ENCODE measurements around the gene CWF19L2.
"Not testable (repeated sequence)": the region's sequence is repeated elsewhere in the genome, so short reads cannot be mapped to it uniquely, and the experiment has no call there.

The CWF19L2 gene

DNA sequence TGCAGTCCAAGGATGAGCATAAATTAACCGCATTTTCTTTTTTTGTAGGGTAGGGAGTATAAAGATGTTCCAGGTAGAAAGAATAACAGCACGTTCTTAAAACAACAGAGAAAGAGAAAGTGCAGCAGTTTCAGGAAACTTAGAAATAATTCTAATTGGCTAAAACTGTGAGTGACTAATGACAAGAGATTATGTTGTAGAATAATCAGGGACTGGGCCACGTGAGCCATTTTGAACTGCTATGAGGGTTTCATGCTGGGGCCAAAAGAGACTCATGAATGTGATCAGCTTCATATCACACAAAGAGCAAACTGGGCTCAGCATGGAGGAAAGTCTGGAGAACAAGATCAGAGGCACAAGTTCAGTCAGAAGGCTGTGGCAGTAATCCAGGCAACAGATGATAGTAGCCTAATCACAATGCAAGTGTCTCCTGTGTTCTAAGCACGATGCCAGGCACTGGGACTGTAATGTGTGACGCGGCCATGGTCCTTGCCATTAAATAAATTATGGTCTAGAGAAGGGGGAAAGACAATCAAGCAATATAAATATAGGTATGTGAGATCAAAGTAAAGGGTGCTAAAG is 17.9 kb downstream of the CWF19L2 start:
- no peak for DNase-seq (ENCODE audit: low read depth in 4 of 4, low spot score in 1 of 4)

GRCh38 chr11:107438148-107438547 is 19.5 kb downstream of the CWF19L2 start:
- DNase-seq (ENCODE audit: low read depth in 4 of 4, low spot score in 1 of 4), result no peak

DNA sequence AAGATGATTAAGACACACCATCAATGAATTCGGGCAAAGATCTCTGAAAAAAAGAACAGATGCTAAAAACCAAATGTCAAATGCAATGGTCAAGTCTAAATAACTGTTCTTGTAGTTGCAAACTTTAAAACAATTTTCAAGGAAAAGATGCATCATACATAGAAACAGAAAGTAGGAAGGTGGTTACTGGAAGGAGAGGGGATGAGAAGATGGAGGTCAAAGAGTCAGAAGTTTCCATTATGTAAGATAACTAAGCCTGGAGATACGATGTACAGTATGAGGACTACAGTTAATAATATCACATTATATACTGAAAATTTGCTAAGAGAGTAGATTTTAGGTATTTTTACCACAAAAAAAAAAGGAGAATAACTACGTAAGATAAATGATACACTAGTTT is 27.1 kb downstream of the CWF19L2 start:
- no peak for DNase-seq (ENCODE audit: low read depth in 4 of 4, low spot score in 1 of 4)

DNA sequence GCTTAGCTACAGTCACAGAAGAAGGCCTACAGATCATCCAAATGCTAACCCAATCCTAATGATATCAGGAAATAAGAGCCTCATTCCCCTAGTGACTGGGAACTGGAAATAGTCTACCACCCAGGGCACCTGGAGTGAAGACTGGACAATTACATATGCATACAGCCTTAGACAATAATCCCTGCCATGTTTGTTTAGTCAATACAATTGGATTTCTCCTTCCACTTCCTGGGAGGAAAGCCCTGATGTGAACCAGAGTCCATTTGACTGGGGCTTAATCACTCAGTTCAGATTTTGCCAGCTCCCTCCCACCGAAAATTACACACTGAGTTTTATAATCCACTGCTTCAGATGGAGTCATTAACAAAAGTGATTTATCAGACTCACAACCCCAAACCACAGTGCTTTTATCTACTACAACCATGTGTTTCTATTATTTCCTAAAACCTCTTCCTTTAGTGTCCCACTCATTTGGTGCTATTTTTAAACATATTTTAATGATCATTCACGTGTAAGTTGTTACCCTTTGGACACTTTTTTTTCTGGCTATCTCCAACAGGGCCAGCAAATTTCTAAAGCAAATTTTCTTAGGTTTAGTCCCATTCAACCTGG is 29.9 kb downstream of the CWF19L2 start:
- no peak for DNase-seq (ENCODE audit: low read depth in 4 of 4, low spot score in 1 of 4)

- no peak for DNase-seq (ENCODE audit: low read depth in 4 of 4, low spot score in 1 of 4)
Observed at GRCh38 chr11:107413352-107413751, 44.3 kb downstream of the CWF19L2 start.

DNA sequence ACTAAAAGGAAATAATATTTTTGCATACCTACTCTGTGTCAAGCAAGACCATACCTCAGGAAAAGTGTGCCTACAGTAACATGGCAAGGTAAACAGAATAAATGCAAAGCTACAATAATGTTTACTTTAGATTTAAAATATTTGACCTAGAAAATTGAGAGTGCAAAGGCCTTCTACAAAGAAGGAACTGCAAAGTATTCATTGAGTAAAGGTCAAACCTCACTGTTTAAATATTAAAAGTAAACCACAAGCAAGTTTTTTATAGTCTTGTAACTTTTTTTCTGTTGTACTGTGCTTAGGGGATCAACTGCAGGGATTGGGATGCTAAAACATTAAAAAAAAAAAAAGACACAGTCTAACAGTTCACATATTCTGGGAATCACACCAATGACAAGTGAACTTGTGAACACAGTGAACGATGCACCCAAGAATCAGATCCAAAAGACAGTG is 48.8 kb downstream of the CWF19L2 start:
- no peak for DNase-seq (ENCODE audit: low read depth in 4 of 4, low spot score in 1 of 4)

GRCh38 chr11:107405260-107405659 is 52.4 kb downstream of the CWF19L2 start:
- DNase-seq (ENCODE audit: low read depth in 4 of 4, low spot score in 1 of 4), result no peak

- DNase-seq (ENCODE audit: low read depth in 4 of 4, low spot score in 1 of 4), result not testable (repeated sequence)
Observed at GRCh38 chr11:107401131-107401530, 56.5 kb downstream of the CWF19L2 start.

DNA sequence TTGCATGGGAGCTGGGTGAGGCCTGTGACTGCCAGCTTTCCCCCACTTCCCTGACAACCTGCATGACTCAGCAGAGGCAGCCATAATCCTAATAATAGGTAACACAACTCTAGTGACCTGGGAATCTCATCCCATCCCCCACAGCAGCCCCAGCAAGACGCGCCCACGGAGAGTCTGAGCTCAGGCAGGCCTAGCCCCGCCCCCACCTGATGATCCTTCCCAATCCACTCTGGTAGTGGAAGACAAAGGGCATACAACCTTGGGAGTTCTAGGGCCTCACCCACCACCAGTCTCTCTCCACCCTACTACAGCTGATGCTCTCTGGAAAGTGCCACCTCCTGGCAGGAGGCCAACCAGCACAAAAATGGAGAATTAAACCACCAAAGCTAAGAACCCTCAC is 60.3 kb downstream of the CWF19L2 start:
- no peak for DNase-seq (ENCODE audit: low read depth in 4 of 4, low spot score in 1 of 4)

- no peak for DNase-seq (ENCODE audit: low read depth in 4 of 4, low spot score in 1 of 4)
Observed at GRCh38 chr11:107392611-107393010, 65.0 kb downstream of the CWF19L2 start.

GRCh38 chr11:107390701-107391100 is 66.9 kb downstream of the CWF19L2 start:
- DNase-seq (ENCODE audit: low read depth in 4 of 4, low spot score in 1 of 4), result not testable (repeated sequence)

GRCh38 chr11:107387666-107388065 is 70.0 kb downstream of the CWF19L2 start:
- no peak for DNase-seq (ENCODE audit: low read depth in 4 of 4, low spot score in 1 of 4)

GRCh38 chr11:107385361-107385981 is 72.2 kb downstream of the CWF19L2 start:
- no peak for DNase-seq (ENCODE audit: low read depth in 4 of 4, low spot score in 1 of 4)

GRCh38 chr11:107384144-107384852 is 73.3 kb downstream of the CWF19L2 start:
- no peak for DNase-seq (ENCODE audit: low read depth in 4 of 4, low spot score in 1 of 4)

- DNase-seq (ENCODE audit: low read depth in 4 of 4, low spot score in 1 of 4), result no peak
Observed at GRCh38 chr11:107372439-107372838, 85.2 kb downstream of the CWF19L2 start.

DNA sequence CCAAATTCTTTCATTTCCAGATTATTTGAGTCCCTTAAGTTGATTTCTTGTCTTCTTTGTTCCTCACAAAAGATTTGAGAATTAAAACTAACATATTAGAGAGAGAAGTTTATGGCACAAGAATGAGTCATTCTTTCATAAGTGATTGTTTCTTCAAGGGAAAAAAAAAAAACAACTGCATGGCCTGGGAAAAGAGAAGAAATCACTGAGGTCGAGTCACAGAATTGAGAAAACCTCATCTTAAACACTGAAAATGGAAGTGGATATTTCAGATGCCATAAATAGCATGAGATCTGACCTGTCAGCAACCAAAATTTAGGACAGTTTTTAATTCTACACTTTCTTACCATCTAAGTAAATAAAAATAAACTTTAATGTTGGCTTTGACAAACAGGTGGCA is 87.2 kb downstream of the CWF19L2 start:
- no peak for DNase-seq (ENCODE audit: low read depth in 4 of 4, low spot score in 1 of 4)

DNA sequence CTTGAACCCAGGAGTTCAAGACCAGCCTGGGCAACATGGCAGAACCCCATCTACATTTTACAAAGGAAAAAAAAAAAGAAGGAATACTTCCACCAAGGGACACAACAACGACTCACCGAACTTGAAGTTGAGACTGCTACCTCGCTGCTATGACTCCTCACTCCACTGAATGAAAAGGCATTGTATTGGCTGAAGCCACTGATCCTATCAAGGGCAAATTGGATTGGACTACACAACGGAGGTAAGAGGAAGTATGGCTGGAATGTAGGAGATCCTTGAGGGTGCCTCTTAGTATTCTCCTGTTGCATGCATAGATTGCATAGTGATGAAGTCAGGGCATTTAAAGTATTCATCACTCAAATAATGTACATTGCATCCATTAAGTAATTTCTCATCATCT is 97.9 kb downstream of the CWF19L2 start:
- no peak for DNase-seq (ENCODE audit: low read depth in 4 of 4, low spot score in 1 of 4)

DNA sequence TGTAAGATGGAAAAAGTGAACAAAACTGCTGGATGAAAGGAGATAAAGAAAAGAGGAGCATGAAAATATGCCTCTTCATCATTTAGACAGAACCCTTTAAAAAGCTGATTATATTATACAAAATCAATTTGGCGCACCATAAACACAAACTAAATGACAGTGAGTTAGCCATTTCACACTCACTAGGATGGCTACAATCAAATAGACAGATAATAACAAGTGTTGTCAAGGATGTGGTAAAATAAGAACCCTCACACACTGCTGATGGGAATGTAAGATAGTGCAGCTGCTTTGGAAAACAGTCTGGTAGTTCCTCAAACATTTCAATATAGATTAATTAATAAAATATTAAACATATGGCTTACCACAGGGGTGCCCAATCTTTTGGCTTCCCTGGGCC is 99.7 kb downstream of the CWF19L2 start:
- DNase-seq (ENCODE audit: low read depth in 4 of 4, low spot score in 1 of 4), result no peak

DNA sequence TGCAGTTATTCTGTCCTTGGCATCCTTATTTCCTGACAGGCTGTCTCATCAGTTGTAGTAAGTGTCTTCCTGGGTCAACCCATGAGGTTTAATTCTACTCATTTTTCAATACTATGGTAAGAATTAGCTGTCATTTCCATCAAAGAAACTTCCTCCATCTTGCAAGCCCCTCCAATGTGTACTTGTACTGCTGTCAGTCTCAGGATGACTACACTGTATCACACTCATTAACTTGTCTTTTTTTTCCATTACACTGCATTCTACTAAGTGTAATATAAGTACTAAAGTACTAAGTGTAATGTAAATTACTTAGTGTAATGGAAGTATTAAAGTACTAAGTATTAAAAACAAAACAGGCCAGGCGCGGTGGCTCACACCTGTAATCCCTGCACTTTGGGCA is 102.8 kb downstream of the CWF19L2 start:
- DNase-seq (ENCODE audit: low read depth in 4 of 4, low spot score in 1 of 4), result no peak

DNA sequence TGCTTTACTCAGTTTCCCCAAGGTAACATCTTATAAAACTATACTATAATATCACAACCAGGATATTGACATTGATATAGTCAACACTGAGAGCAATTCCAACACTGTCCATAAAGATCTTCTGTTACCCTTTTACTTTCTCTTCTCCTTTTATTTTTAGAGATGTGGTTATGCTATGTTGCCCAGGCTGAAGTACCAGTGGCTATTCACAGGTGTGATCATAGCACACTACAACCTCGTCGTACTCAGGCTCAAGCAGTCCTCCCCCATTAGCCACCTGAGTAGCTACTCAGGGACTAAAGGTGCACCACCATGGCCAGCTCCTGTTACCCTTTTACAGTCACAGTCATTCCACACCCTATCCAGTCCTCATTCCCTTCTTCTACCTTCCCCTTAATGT is 119.7 kb downstream of the CWF19L2 start:
- no peak for DNase-seq (ENCODE audit: low read depth in 4 of 4, low spot score in 1 of 4)

- no peak for DNase-seq (ENCODE audit: low read depth in 4 of 4, low spot score in 1 of 4)
Observed at GRCh38 chr11:107331728-107332127, 125.9 kb downstream of the CWF19L2 start.

- no peak for DNase-seq (ENCODE audit: low read depth in 4 of 4, low spot score in 1 of 4)
Observed at GRCh38 chr11:107329164-107329563, 128.5 kb downstream of the CWF19L2 start.

Data from stimulated activated CD4-positive, alpha-beta T cell treated with anti-CD3 and anti-CD28 coated beads, Interleukin-1b, Interleukin-23, amount 100 ng/mL, for 24 hours (primary cell).